IMR-90 (cell line): ENCODE measurements around the gene CHD9. TPM values are rescaled to one million over a fixed set of nuclear protein-coding genes. Genes with fewer than 3 reads are reported as not detected.
"Not testable (repeated sequence)": the region's sequence is repeated elsewhere in the genome, so short reads cannot be mapped to it uniquely, and the experiment has no call there.

Experiments used
- ATAC-seq: fragments of 200-7000 bp; cut with Tn5 transposase; 2 replicates; pipeline ENCODE4 v1.9.1; 2020; ENCODE audit warnings: low read depth, mild to moderate bottlenecking, moderate library complexity
- BruUV-seq: library from RNA; stranded (reverse); fragments of 400-500 nt; replicated peaks from 2 replicates; lab custom pipeline; 2021; lab: Mats Ljungman, UMichigan
- CTCF ChIA-PET: fragments of 300-600 bp; formaldehyde crosslinking; extraction: SDS; loops from one replicate; lab custom pipeline; 2021; ENCODE audit warnings: antibody characterized with exemption; lab: Yijun Ruan, JAX
- POLR2A ChIA-PET: fragments of 300-600 bp; sonication (Branson Sonifier 250); formaldehyde crosslinking; loops from one replicate; lab custom pipeline; 2022; ENCODE audit warnings: antibody characterized with exemption; ENCODE audit not compliant: unreplicated experiment; lab: Charles Lee
- DNase-seq: peaks from one replicate; pipeline ENCODE4 v3.0.0; 2013
- H2AFZ ChIP-seq: replicated peaks from 2 replicates; pipeline ENCODE3; 2013; ENCODE audit warnings: low read length, mild to moderate bottlenecking; ENCODE audit not compliant: poor library complexity
- H2AK5ac ChIP-seq: 2 replicates; pipeline ENCODE4 v1.6.1; 2013; ENCODE audit warnings: low read depth, low read length, inconsistent platforms
- H2AK9ac ChIP-seq: replicated peaks from 2 replicates; pipeline ENCODE3; 2013; ENCODE audit warnings: mild to moderate bottlenecking, low read depth, low read length, moderate library complexity; ENCODE audit not compliant: poor library complexity
- H2BK120ac ChIP-seq: 2 replicates; pipeline ENCODE4 v1.6.1; 2013; ENCODE audit warnings: low read depth, low read length, inconsistent platforms
- H2BK15ac ChIP-seq: 3 replicates; pipeline ENCODE4 v1.6.1; 2013; ENCODE audit warnings: low read depth, low read length, inconsistent platforms
- H2BK20ac ChIP-seq: 2 replicates; pipeline ENCODE4 v1.6.1; 2013; ENCODE audit warnings: low read depth, mild to moderate bottlenecking, inconsistent platforms, low read length, moderate library complexity
- H2BK5ac ChIP-seq: 2 replicates; pipeline ENCODE4 v1.6.1; 2013; ENCODE audit warnings: mild to moderate bottlenecking, low read depth, low read length, inconsistent platforms; ENCODE audit not compliant: poor library complexity, severe bottlenecking
- H3K14ac ChIP-seq: replicated peaks from 2 replicates; pipeline ENCODE4 v1.6.1; 2013; ENCODE audit warnings: low read depth, low read length, inconsistent platforms
- H3K18ac ChIP-seq: 2 replicates; pipeline ENCODE4 v1.6.1; 2013; ENCODE audit warnings: low read depth, low read length, control low read depth
- H3K23ac ChIP-seq: 2 replicates; pipeline ENCODE4 v1.6.1; 2013; ENCODE audit warnings: low read depth, low read length, inconsistent platforms
- H3K27ac ChIP-seq: 2 replicates; pipeline ENCODE4 v1.5.1; 2013; ENCODE audit warnings: mild to moderate bottlenecking, control low read depth, low read length; ENCODE audit not compliant: insufficient read depth
- H3K27me3 ChIP-seq: 2 replicates; pipeline ENCODE4 v1.6.1; 2013; ENCODE audit warnings: low read length; ENCODE audit not compliant: control insufficient read depth, insufficient read depth
- H3K36me3 ChIP-seq: 2 replicates; pipeline ENCODE4 v1.6.1; 2013; ENCODE audit warnings: low read length, mixed read lengths; ENCODE audit not compliant: control insufficient read depth, insufficient read depth
- H3K4ac ChIP-seq: 2 replicates; pipeline ENCODE4 v1.6.1; 2013; ENCODE audit warnings: low read depth, low read length, inconsistent platforms
- H3K4me1 ChIP-seq: 2 replicates; pipeline ENCODE4 v1.6.1; 2013; ENCODE audit warnings: low read length, mixed read lengths; ENCODE audit not compliant: control insufficient read depth, insufficient read depth
- H3K4me2 ChIP-seq: 2 replicates; pipeline ENCODE4 v1.6.1; 2013; ENCODE audit warnings: low read depth, mild to moderate bottlenecking, control low read depth, low read length, moderate library complexity
- H3K4me3 ChIP-seq: 2 replicates; pipeline ENCODE4 v1.5.1; 2013; ENCODE audit warnings: low read depth, mild to moderate bottlenecking, control low read depth, low read length, moderate library complexity; ENCODE audit not compliant: insufficient read depth
- H3K56ac ChIP-seq: 2 replicates; pipeline ENCODE4 v1.6.1; 2013; ENCODE audit warnings: low read length, inconsistent platforms; ENCODE audit not compliant: insufficient read depth; ENCODE audit errors: extremely low read depth
- H3K79me1 ChIP-seq, 2 experiments: 2 replicates each; pipeline ENCODE4 v1.6.1; 2013; ENCODE audit warnings: low read length in 2 of 2, inconsistent platforms in 1 of 2, low read depth in 1 of 2
- H3K9ac ChIP-seq: 2 replicates; pipeline ENCODE4 v1.6.1; 2013; ENCODE audit warnings: low read depth, low read length, control low read depth
- H3K9me1 ChIP-seq: 2 replicates; pipeline ENCODE4 v1.6.1; 2013; ENCODE audit warnings: low read length, inconsistent platforms; ENCODE audit not compliant: insufficient read depth
- H3K9me3 ChIP-seq: 2 replicates; pipeline ENCODE4 v1.6.1; 2013; ENCODE audit warnings: low read length; ENCODE audit not compliant: control insufficient read depth, insufficient read depth
- H4K20me1 ChIP-seq: 2 replicates; pipeline ENCODE4 v1.6.1; 2013; ENCODE audit warnings: low read length, inconsistent platforms; ENCODE audit not compliant: insufficient read depth
- H4K5ac ChIP-seq: 2 replicates; pipeline ENCODE4 v1.6.1; 2013; ENCODE audit warnings: mild to moderate bottlenecking, low read depth, low read length, control low read depth
- H4K8ac ChIP-seq, 2 experiments: 2 replicates each; pipeline ENCODE4 v1.6.1; 2013; ENCODE audit warnings: low read depth in 2 of 2, low read length in 2 of 2, control low read depth in 1 of 2, inconsistent platforms in 1 of 2
- H4K91ac ChIP-seq: 2 replicates; pipeline ENCODE4 v1.6.1; 2013; ENCODE audit warnings: low read depth, low read length, inconsistent platforms; ENCODE audit not compliant: insufficient read depth
- WGBS, 2 experiments: methylation state at CpG; one replicate each; pipeline versions ENCODE4 v1.1.5 to v1.1.7; 2013; ENCODE audit warnings: missing lambda C conversion rate in 2 of 2; ENCODE audit not compliant: insufficient read length in 1 of 2; ENCODE audit errors: extremely low coverage in 2 of 2; 5-methylcytosine and 5-hydroxymethylcytosine counted together
- dilution Hi-C: fragments of 300-500 bp; cut with HindIII; formaldehyde crosslinking; loops from one replicate; pipeline ENCODE4 v1.14.3; 2018; ENCODE audit warnings: low sequenced_read_pairs; ENCODE audit not compliant: unreplicated experiment
- in situ Hi-C: fragments of 300-500 bp; cut with MboI; formaldehyde crosslinking; loops from 3 replicates; pipeline ENCODE4 v1.14.3; 2019; ENCODE audit warnings: low sequenced_read_pairs, inconsistent platforms, mixed read lengths
- intact Hi-C: fragments of 100-400 bp; cut with micrococcal nuclease; formaldehyde crosslinking; loops from 2 replicates; pipeline ENCODE4 v1.10.0; 2022
- polyA plus RNA-seq, 3 experiments: library from polyadenylated mRNA; depleted of rRNA; stranded (reverse); fragments of >200 nt; gene quantifications; 2 replicates each; pipeline ENCODE4 v1.2.3, GENCODE V29; 2012; ENCODE audit warnings: low replicate concordance in 1 of 3
- total RNA-seq: library from RNA; depleted of rRNA; stranded (reverse); fragments of >200 nt; gene quantifications from 2 replicates; pipeline ENCODE4 v1.2.3, GENCODE V29; 2012

CHD9 gene
- total and polyA plus RNA-seq, 2 of the 4 experiments (the other 2 are of a cell fraction): 9.1 to 48.8 TPM

GRCh38 chr16:53330991-53331390 is 276.2 kb downstream of the CHD9 start:
- H2BK5ac ChIP-seq, H2AFZ ChIP-seq, H3K36me3 ChIP-seq, H3K9ac ChIP-seq, H4K8ac ChIP-seq, H3K4me1 ChIP-seq, H4K91ac ChIP-seq, H2BK20ac ChIP-seq, H3K79me1 ChIP-seq, BruUV-seq, H3K9me1 ChIP-seq, H3K14ac ChIP-seq, H2BK15ac ChIP-seq, H2AK9ac ChIP-seq, H2AK5ac ChIP-seq, H3K23ac ChIP-seq, H4K5ac ChIP-seq, H3K4ac ChIP-seq, H3K4me3 ChIP-seq, H2BK120ac ChIP-seq, dilution Hi-C loops, POLR2A ChIA-PET, H3K27me3 ChIP-seq, H3K18ac ChIP-seq, H3K9me3 ChIP-seq, intact Hi-C loops, ATAC-seq, H4K20me1 ChIP-seq, H3K27ac ChIP-seq, H3K56ac ChIP-seq, CTCF ChIA-PET, in situ Hi-C loops, H3K4me2 ChIP-seq, DNase-seq: not testable (repeated sequence)
- no CpG with 5 or more reads among the region's 3 CpGs for WGBS, 2 experiments
